SU-DHL-6 (cell line): ENCODE data around the gene GINS3.

ENCODE experiments used
- CTCF ChIP-seq: fragments of 200-600 bp; sonication (generic); IDR thresholded peaks from one replicate; pipeline ENCODE4 v1.5.1; 2017; ENCODE audit warnings: antibody characterized with exemption, mild to moderate bottlenecking, low read length, moderate library complexity; ENCODE audit not compliant: insufficient read depth, poor library complexity, severe bottlenecking
- EZH2phosphoT487 ChIP-seq: fragments of 200-600 bp; sonication (generic), shearing (Covaris generic); conservative IDR thresholded peaks from 2 replicates; pipeline ENCODE4 v1.6.1; 2018; ENCODE audit warnings: mild to moderate bottlenecking, antibody characterized with exemption, low read length, moderate library complexity, mixed read lengths

- TF ChIP-seq CTCF (no peak), EZH2phosphoT487 (no peak)
These were observed 10.6 kb upstream of the GINS3 start for GRCh38 chr16:58381661-58382060.
